Stimulated activated CD8-positive, alpha-beta memory T cell treated with anti-CD3 and anti-CD28 coated beads, Interleukin-12 subunit alpha, Interleukin-12 subunit beta, amount 100 ng/mL, for 1 hour (primary cell): ENCODE data around the gene AKAIN1.

Source experiments
- DNase-seq: peaks from one replicate; pipeline ENCODE4 v3.0.0-alpha.2; 2020; ENCODE audit warnings: low read depth

Gene AKAIN1

GRCh38 chr18:5197032-5197434 lies at the start of gene AKAIN1:
AKAIN1 (minus strand) TSS chr18:5197257; CDS start chr18:5197053, 204 bp downstream.
- DNase-seq = no peak

GRCh38 chr18:5244941-5245340 lies 47.9 kb upstream of the AKAIN1 start:
- no peak for DNase-seq

DNA sequence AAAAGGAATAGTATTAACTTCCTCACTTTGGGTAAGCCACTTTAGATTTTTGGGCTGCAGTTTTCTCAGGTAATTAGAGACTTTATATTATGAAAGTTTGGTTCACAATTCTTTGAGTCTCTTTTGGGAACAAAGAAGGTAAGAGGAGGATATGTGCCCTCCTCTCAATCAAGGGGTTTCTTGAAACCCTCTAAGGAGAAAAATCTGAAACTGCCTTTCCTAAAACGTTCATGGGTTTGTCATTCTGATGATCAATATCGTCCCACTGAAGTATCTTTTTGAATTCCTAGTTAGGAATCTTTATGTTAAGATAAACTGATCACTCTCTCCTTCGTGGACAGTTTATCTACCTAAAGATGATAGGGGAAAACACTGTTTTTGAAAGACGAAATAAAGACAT lies 42.4 kb upstream of the AKAIN1 start:
- no peak for DNase-seq

GRCh38 chr18:5238371-5238976 lies 41.4 kb upstream of the AKAIN1 start:
- peak; percentile 34 for DNase-seq

GRCh38 chr18:5237723-5238370 lies 40.8 kb upstream of the AKAIN1 start:
- DNase-seq = peak; percentile 79

DNA sequence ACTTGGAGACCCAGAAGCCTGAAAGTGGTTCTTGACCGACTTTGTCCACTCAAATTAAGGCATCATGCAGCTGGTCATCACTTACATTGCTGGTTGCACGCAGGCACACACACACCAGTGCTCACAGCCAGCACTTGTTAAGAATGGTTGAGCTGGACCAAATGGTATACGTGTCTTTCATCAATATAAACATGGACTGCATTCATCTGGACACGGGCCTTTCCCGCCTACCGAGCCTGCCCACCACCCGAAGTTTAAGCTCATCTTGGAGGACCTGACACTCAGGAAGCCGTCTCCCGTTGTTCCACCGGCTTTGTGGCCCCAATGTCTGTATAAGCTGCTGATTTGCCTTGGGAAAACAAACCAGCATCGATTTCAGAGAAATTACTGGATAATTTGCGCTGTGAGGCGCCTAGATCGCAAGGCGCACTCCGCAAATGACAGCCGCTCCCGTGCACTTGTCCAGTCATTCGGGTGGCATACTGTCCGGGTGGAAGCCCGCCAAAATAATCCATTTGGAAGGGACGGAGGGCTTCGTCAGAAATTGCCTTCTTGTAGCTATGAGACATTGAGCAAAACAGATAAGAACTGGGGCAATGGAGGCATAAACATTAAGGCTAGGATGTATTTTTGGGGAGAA lies 40.1 kb upstream of the AKAIN1 start:
- no peak for DNase-seq

DNA sequence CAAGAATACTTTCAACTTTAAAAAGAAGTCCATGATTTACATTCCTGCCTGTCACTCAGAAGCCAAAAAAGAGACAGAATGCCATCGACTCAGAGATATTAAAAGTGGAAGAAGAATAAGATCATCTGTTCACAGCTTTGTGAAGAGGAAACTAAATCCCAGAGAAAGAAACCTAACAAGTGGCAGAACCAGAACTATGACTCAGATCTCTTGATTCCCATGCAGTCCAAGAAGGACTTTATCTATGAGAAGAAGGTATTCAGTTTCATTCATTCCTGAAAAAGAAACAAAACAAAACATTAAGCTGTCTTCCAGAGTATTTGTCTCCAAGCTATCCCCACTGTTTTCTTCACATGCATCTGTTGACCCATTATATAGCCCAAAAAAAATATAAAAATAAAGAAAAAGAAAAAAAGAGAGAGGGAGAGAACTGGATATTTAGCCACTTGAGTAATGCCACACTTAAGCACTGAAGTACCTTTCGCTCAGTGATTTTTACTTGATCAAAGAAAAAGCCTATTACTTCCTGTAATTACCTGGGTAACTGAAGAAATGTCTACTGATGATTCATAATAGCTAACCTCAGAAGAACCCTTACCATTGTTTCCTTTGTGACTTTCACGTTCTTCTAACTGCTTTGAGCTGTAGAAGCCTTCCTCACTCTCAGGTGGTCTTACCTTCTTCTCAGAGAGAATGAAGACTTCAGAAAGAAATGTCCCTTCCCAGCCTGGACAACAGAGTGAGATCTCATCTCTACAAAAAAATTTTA lies 17.7 kb upstream of the AKAIN1 start:
- no peak for DNase-seq

DNA sequence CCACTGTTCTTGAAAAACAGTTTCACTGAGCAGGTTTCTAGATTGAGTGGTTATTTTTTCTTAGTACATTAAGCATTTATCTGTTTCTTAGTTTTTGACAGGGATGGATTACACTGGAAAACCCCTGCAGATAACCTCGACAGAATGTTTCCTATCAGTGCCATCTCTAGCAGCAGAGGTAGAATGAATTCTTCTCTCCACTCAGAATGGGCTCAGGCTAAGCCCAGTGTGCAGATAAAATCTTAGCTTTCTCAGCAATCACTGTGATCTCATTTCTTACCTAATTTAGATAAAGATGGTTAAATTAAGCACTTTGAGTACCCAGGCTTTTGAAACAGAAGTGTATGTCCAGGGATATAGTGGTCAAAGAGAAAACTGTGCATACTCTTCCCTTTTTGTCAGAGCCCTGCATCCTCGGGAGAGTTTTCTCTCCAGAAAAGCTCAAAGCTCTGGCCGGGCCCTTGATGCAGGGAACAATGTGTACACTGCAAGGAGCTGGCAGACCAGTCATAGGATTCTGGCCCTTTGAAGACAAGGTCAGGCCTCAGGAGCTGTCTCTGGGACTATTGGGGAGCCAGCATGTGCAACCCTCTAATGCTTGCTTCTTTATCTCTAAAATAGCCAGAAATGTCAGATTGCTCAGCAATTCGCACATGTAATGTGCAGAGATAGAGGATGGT lies 10.6 kb upstream of the AKAIN1 start:
- DNase-seq = no peak

DNA sequence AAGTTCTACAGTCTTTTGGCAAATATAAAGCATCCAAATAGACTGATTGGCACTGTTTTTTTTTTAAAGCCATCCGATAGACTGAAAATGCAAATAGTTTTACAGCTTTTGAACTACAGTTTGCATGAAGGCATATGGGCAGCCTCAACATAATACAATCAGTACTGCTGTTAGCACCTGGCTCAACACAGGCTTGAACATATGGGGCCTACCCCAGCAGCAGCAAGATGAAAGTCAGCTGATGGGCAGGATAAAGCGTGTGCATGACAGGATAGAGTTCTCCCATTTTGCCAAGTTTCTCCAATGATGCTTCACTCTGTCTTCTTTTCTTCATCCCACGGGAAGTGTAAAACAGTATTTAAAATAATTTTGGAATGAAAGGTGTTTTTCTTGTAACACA lies 1.3 kb upstream of the AKAIN1 start:
- DNase-seq = no peak

DNA sequence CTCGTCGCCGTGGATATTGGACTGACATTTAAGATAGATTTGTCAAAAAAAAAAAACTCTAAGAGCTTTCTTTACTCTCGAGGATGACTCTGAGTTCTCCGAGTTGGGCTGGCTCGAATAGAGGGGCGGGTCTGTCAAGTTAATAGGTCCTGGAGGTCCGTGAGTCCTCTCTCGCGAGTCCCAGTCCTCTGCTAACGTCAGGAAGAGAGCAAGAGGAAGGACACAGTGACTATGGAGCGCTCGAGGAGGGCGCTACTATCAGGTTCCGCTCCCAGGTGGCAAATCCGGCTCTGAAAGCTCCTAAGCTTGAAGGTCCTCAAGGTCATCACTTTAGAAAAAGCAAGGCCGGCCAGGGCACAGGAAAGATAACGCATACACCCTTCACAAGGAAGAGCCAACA lies 404 bp upstream of the AKAIN1 start:
- no peak for DNase-seq

DNA sequence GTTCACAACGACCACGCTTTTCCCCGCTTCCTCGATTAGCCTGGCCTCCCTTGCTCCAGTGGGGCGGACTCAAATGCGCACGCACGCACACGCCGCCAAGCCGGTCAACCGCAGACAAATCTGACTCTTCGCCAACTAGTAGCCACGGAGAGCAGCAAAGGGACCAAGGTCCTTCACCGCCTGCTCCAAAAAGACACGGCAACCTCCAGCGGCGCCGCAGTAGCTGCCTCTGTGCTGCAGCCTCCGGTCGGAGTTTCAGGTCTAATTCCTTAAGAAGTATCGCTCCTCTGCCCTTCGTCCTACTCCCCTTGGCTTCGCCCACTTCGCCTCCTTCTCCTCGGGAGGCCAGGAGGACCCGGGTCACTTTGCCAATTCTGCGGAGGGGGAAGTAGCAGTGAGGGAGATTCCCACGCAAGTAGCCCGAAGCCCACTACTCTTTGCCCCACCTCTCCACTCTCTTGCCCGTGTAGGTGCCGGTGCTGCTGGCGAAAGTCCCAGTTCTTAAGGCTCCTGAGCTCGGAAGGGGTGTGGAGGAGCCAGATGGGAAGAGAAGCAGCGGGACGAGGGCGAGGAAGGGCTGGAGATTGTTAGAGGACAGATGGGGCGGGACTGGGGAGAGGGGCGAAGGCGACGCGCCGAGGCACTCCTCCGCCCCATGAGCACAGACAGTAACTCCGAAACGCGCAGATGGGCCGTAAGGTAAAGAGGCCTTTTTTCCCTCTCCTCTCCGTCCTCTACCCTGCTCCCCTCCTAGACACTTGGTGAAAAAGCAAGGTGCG lies 615 bp downstream of the AKAIN1 start:
- no peak for DNase-seq

GRCh38 chr18:5195656-5196055 lies 1.4 kb downstream of the AKAIN1 start:
- no peak for DNase-seq

DNA sequence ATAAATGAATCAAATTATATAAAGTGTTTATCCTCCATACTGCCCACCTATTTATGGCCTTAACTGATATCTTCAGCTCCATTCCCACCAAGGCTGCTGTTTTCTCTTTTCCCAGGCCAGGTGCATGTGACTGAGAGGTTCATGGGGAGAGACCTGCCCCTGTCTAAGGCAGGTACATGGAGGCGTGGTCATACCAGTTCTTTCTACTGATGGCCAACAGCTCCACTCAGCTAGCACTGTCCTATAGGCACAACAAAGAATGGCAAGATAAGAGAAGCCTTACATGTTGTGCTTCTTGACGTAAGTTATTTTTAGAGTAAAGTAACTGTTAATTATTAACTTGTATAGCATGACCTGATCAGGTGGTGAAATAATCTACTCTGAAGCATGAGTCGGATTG lies 16.8 kb downstream of the AKAIN1 start:
- no peak for DNase-seq

DNA sequence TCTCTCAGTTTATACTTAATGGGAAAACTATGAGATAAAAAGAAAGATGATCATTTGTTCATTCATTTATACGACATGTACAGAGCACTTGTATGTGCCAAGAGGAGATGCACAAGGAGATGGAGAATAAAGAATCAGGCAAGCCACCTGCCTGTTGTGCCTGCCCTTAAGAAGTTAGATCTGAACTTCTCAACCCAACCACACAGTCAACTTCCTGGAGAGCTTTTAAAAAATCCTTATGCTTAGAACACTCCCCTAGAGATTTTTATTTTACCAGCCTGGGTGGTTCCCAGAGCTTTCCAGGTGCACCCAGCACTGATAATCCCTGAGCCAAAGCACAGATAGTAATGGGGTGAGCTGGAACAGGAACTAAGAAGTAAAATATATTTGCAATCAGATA lies 18.5 kb downstream of the AKAIN1 start:
- no peak for DNase-seq

- DNase-seq = no peak
Observed at GRCh38 chr18:5175378-5175777, 21.7 kb downstream of the AKAIN1 start.

DNA sequence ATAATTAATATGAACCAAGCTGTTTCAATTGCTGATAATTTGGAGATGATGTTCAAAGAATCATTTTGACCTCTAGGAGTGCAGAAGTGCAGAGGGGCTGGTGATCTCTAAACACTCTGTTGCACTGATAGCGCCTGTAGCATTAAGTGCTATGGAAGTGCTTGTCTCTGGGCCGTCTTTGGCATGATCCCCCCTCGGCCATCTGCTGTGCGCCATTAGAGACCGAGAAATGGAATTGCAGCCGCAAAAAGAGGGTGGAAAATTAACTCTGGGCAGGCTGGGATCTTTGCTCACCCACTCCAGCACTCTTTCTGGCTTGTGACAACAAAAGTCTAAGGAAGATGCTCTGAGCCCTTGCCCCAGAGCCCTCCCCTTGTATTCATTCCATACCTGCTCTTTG lies 23.4 kb downstream of the AKAIN1 start:
- DNase-seq = no peak

- DNase-seq = no peak
Observed at GRCh38 chr18:5173236-5173635, 23.8 kb downstream of the AKAIN1 start.

DNA sequence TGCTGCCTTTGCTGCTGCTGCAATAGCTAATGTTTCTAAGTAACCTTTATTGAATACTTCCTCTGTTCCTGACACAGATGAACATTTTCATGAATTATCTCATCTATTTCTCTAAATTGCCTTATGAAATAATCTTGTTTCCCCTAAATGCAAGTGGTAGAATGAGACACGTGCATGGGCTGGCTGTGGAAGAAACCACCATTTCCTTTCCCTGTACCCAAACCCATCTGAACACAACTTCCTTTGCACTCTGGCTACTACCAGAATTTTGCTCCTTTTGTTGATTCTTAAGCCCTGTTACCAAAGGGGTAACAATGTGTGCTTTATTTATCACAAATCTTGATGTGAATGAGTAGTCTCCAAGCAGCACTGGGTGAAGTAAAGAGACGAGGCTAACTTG lies 29.2 kb downstream of the AKAIN1 start:
- no peak for DNase-seq

DNA sequence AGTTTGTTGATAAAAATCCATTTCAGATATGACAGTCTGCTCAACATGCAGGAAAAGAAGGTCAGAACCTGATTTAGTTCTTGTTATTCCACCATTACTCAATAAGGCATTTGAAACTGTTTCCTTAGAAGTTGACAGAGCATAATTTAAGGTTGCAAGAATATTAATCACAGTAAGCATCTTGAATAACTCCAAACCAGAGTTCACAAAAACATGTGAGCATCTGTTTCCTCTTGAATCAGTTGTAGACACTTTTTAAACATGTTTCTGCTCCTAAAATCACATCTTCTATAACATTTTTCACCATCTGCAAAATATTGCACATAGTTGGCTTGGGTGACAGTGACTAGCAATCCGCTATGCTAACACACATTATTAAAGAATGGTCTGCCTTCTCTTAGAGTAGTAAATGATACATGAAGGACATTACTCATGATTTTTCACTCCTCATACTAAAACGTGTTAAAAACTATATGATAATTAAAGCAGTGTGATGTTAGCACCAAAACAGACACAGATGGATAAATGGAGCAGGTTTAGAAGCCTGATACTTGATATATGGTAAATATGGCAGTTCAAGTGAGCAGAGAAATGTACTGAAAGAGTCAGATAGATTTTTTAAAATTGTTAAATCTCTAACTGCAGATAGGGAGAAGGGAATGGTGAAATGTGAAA lies 30.3 kb downstream of the AKAIN1 start:
- no peak for DNase-seq

GRCh38 chr18:5164903-5165302 lies 32.2 kb downstream of the AKAIN1 start:
- DNase-seq = no peak

GRCh38 chr18:5162111-5162510 lies 34.9 kb downstream of the AKAIN1 start:
- no peak for DNase-seq
